SK-N-SH (cell line): ENCODE results near the gene BMAL1.

Experiments
- ELF1 ChIP-seq: IDR thresholded peaks from 2 replicates; pipeline ENCODE4 v1.4.0; 2012
- EP300 ChIP-seq, 2 experiments: IDR thresholded peaks; 2 replicates each; pipeline versions ENCODE4 v1.4.0 to v1.6.1; 2012; ENCODE audit warnings: borderline replicate concordance in 1 of 2, low read depth in 1 of 2, low read length in 1 of 2
- EZH2phosphoT487 ChIP-seq: fragments of 200-600 bp; sonication (generic); IDR thresholded peaks from 2 replicates; pipeline ENCODE4 v1.6.1; 2017; ENCODE audit warnings: low read depth, mixed run types, mild to moderate bottlenecking, antibody characterized with exemption, moderate library complexity, borderline replicate concordance
- MAX ChIP-seq: IDR thresholded peaks from 2 replicates; pipeline ENCODE4 v1.4.0; 2012; ENCODE audit warnings: low read depth
- MEF2A ChIP-seq: IDR thresholded peaks from 2 replicates; pipeline ENCODE4 v1.4.0; 2012; ENCODE audit warnings: low read depth, borderline replicate concordance
- NFIC ChIP-seq: IDR thresholded peaks from 2 replicates; pipeline ENCODE4 v1.4.0; 2012; ENCODE audit warnings: borderline replicate concordance
- POLR2AphosphoS5 ChIP-seq: IDR thresholded peaks from 2 replicates; pipeline ENCODE4 v1.6.1; 2012; ENCODE audit warnings: low read depth, low read length
- RFX5 ChIP-seq: IDR thresholded peaks from 2 replicates; pipeline ENCODE4 v1.6.1; 2012; ENCODE audit warnings: mild to moderate bottlenecking, improper control_type of control experiment, low read length
- TAF1 ChIP-seq: IDR thresholded peaks from 2 replicates; pipeline ENCODE4 v1.6.1; 2012; ENCODE audit warnings: low read depth, mild to moderate bottlenecking, low read length, moderate library complexity, borderline replicate concordance
- TEAD4 ChIP-seq: IDR thresholded peaks from 2 replicates; pipeline ENCODE4 v1.4.0; 2012; ENCODE audit warnings: mild to moderate bottlenecking, borderline replicate concordance; ENCODE audit not compliant: insufficient read depth
- YY1 ChIP-seq: IDR thresholded peaks from 2 replicates; pipeline ENCODE4 v1.4.0; 2012; ENCODE audit warnings: low read depth, mild to moderate bottlenecking
- TF ChIP-seq, protein P1 (sequence below): fragments of 200-600 bp; sonication (generic); IDR thresholded peaks from 2 replicates; pipeline ENCODE4 v1.6.1; 2017; ENCODE audit warnings: antibody characterized with exemption, mild to moderate bottlenecking, moderate library complexity
- TF ChIP-seq, protein P2 (sequence below): IDR thresholded peaks from 2 replicates; pipeline ENCODE4 v1.6.1; 2012; ENCODE audit warnings: mild to moderate bottlenecking, low read depth, low read length, moderate library complexity

DNA sequence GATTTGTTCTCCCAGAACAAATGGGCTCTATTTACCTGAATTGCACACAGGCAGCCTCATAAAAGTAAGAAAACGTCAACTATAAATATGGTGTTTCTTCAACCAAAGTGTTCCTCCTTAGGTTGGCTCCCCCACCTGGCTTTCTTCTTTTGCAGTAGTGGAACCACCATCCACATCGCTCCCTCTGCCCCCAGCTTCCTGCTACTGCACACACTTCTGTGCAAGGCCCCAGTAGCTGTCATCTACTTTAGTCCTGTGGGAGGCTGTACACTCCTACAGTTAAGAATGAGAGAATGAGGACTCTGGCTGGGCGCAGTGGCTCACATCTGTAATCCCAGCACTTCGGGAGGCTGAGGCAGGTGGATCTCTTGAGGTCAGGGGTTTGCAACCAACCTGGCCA, 89.5 kb downstream of the BMAL1 start:
- TF ChIP-seq, protein P1, sequence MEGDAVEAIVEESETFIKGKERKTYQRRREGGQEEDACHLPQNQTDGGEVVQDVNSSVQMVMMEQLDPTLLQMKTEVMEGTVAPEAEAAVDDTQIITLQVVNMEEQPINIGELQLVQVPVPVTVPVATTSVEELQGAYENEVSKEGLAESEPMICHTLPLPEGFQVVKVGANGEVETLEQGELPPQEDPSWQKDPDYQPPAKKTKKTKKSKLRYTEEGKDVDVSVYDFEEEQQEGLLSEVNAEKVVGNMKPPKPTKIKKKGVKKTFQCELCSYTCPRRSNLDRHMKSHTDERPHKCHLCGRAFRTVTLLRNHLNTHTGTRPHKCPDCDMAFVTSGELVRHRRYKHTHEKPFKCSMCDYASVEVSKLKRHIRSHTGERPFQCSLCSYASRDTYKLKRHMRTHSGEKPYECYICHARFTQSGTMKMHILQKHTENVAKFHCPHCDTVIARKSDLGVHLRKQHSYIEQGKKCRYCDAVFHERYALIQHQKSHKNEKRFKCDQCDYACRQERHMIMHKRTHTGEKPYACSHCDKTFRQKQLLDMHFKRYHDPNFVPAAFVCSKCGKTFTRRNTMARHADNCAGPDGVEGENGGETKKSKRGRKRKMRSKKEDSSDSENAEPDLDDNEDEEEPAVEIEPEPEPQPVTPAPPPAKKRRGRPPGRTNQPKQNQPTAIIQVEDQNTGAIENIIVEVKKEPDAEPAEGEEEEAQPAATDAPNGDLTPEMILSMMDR, result no peak
- TF ChIP-seq, protein P2, sequence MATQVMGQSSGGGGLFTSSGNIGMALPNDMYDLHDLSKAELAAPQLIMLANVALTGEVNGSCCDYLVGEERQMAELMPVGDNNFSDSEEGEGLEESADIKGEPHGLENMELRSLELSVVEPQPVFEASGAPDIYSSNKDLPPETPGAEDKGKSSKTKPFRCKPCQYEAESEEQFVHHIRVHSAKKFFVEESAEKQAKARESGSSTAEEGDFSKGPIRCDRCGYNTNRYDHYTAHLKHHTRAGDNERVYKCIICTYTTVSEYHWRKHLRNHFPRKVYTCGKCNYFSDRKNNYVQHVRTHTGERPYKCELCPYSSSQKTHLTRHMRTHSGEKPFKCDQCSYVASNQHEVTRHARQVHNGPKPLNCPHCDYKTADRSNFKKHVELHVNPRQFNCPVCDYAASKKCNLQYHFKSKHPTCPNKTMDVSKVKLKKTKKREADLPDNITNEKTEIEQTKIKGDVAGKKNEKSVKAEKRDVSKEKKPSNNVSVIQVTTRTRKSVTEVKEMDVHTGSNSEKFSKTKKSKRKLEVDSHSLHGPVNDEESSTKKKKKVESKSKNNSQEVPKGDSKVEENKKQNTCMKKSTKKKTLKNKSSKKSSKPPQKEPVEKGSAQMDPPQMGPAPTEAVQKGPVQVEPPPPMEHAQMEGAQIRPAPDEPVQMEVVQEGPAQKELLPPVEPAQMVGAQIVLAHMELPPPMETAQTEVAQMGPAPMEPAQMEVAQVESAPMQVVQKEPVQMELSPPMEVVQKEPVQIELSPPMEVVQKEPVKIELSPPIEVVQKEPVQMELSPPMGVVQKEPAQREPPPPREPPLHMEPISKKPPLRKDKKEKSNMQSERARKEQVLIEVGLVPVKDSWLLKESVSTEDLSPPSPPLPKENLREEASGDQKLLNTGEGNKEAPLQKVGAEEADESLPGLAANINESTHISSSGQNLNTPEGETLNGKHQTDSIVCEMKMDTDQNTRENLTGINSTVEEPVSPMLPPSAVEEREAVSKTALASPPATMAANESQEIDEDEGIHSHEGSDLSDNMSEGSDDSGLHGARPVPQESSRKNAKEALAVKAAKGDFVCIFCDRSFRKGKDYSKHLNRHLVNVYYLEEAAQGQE, result no peak
- TF ChIP-seq EP300 (IDR thresholded peaks at IDR 0.05; ENCODE audit: borderline replicate concordance in 1 of 2, low read depth in 1 of 2, low read length in 1 of 2) (no peak), EZH2phosphoT487 (no peak), POLR2AphosphoS5 (no peak), ELF1 (no peak), MEF2A (no peak), RFX5 (no peak), TAF1 (no peak), YY1 (no peak), NFIC (no peak), MAX (no peak), TEAD4 (no peak)
